Hippocampal formation (tissue), 2 donors: ENCODE results near the gene EFCAB6.
A peak's percentile ranks its signal among the peaks of the same experiment; 100 is the strongest.

ENCODE experiments used
- DNase-seq, 2 donors: peaks; one replicate each; lab custom pipeline; 2025; lab: John Stamatoyannopoulos, UW

The EFCAB6 gene

GRCh38 chr22:43583501-43583900, 228.6 kb downstream of the EFCAB6 start:
- no peak for DNase-seq

GRCh38 chr22:43582394-43582793, 229.7 kb downstream of the EFCAB6 start:
- DNase-seq: no peak

GRCh38 chr22:43580271-43580750, 231.8 kb downstream of the EFCAB6 start:
- DNase-seq: no peak

GRCh38 chr22:43574738-43575137, 237.4 kb downstream of the EFCAB6 start:
- no peak for DNase-seq

- no peak for DNase-seq
Measured at GRCh38 chr22:43572710-43573109, 239.4 kb downstream of the EFCAB6 start.

- DNase-seq: no peak
Measured at GRCh38 chr22:43571181-43571580, 240.9 kb downstream of the EFCAB6 start.

GRCh38 chr22:43570531-43571165, 241.5 kb downstream of the EFCAB6 start:
- DNase-seq: no peak

GRCh38 chr22:43569111-43569510, 243.0 kb downstream of the EFCAB6 start:
- DNase-seq: no peak

- no peak for DNase-seq
Measured at GRCh38 chr22:43567691-43568324, 244.3 kb downstream of the EFCAB6 start.

- no peak for DNase-seq
Measured at GRCh38 chr22:43566561-43567332, 245.4 kb downstream of the EFCAB6 start.

- DNase-seq: no peak
Measured at GRCh38 chr22:43566021-43566420, 246.1 kb downstream of the EFCAB6 start.

GRCh38 chr22:43564859-43565258, 247.2 kb downstream of the EFCAB6 start:
- no peak for DNase-seq

GRCh38 chr22:43563571-43563970, 248.5 kb downstream of the EFCAB6 start:
- no peak for DNase-seq

GRCh38 chr22:43562843-43563242, 249.3 kb downstream of the EFCAB6 start:
- no peak for DNase-seq

GRCh38 chr22:43561415-43562178, 250.5 kb downstream of the EFCAB6 start:
- DNase-seq: peak in 1 of 2 donors; percentile 10

- no peak for DNase-seq
Measured at GRCh38 chr22:43560651-43561050, 251.5 kb downstream of the EFCAB6 start.

- no peak for DNase-seq
Measured at GRCh38 chr22:43555561-43556515, 256.3 kb downstream of the EFCAB6 start.

GRCh38 chr22:43554694-43555365, 257.3 kb downstream of the EFCAB6 start:
- no peak for DNase-seq

- DNase-seq: no peak
Measured at GRCh38 chr22:43554259-43554636, 257.9 kb downstream of the EFCAB6 start.

GRCh38 chr22:43553451-43554258, 258.4 kb downstream of the EFCAB6 start:
- no peak for DNase-seq
